ENCODE results near the gene WNT7B.

The WNT7B gene

GRCh38 chr22:45946805-45947600 lies 30.0 kb downstream of the WNT7B start:
- no peak for DNase-seq (ENCODE audit: low spot score)

GRCh38 chr22:45945621-45946106 lies 31.3 kb downstream of the WNT7B start:
- no peak for TF ChIP-seq CTCF (IDR thresholded peaks at IDR 0.05; ENCODE audit: extremely low read depth, missing control alignments)
- no peak for DNase-seq (ENCODE audit: low spot score)

More at GRCh38 chr22:45946805-45947600, 30.0 kb downstream of the WNT7B start:
- no peak for TF ChIP-seq CTCF (IDR thresholded peaks at IDR 0.05; ENCODE audit: extremely low read depth, missing control alignments)

GRCh38 chr22:45942787-45943493 lies 34.0 kb downstream of the WNT7B start:
- no peak for DNase-seq (ENCODE audit: low spot score)

GRCh38 chr22:45942344-45942743 lies 34.6 kb downstream of the WNT7B start:
- no peak for TF ChIP-seq CTCF (IDR thresholded peaks at IDR 0.05; ENCODE audit: extremely low read depth, missing control alignments)
- no peak for DNase-seq (ENCODE audit: low spot score)

More at GRCh38 chr22:45942787-45943493, 34.0 kb downstream of the WNT7B start:
- TF ChIP-seq CTCF (IDR thresholded peaks at IDR 0.05; ENCODE audit: extremely low read depth, missing control alignments) = no peak

GRCh38 chr22:45938913-45939312 lies 38.0 kb downstream of the WNT7B start:
- no peak for TF ChIP-seq CTCF (IDR thresholded peaks at IDR 0.05; ENCODE audit: extremely low read depth, missing control alignments)
- DNase-seq (ENCODE audit: low spot score) = no peak

- TF ChIP-seq CTCF (IDR thresholded peaks at IDR 0.05; ENCODE audit: extremely low read depth, missing control alignments) = no peak
These were observed 39.0 kb downstream of the WNT7B start for GRCh38 chr22:45937960-45938359.

GRCh38 chr22:45935573-45935972 lies 41.4 kb downstream of the WNT7B start:
- no peak for DNase-seq (ENCODE audit: low spot score)
- TF ChIP-seq CTCF (IDR thresholded peaks at IDR 0.05; ENCODE audit: extremely low read depth, missing control alignments) = no peak

More at GRCh38 chr22:45937960-45938359, 39.0 kb downstream of the WNT7B start:
- no peak for DNase-seq (ENCODE audit: low spot score)

Data from GM20000 (cell line).